Neural cell (in vitro differentiated cells): ENCODE measurements around the gene FRMD4A.

Experiments used
- EP300 ChIP-seq: fragments of 450-650 bp; conservative IDR thresholded peaks from 2 replicates; pipeline ENCODE4 v1.6.1; 2014; ENCODE audit warnings: antibody characterized with exemption, mild to moderate bottlenecking, moderate library complexity; ENCODE audit not compliant: poor library complexity, severe bottlenecking
- EZH2 ChIP-seq: fragments of 200-600, 300-800 bp; shearing (Covaris generic), sonication (generic); IDR thresholded peaks from 2 replicates; pipeline ENCODE4 v1.6.1; 2014; ENCODE audit warnings: antibody characterized with exemption, low read length, borderline replicate concordance, mild to moderate bottlenecking; ENCODE audit not compliant: insufficient read depth, poor library complexity, severe bottlenecking
- POLR2AphosphoS5 ChIP-seq: IDR thresholded peaks from 2 replicates; pipeline ENCODE4 v1.6.1; 2012
- RAD21 ChIP-seq: fragments of 450-650 bp; conservative IDR thresholded peaks from 2 replicates; pipeline ENCODE4 v1.6.1; 2014; ENCODE audit warnings: antibody characterized with exemption, mild to moderate bottlenecking, moderate library complexity
- TAF1 ChIP-seq: IDR thresholded peaks from 2 replicates; pipeline ENCODE4 v1.6.1; 2012; ENCODE audit warnings: low read depth
- TF ChIP-seq, protein P1 (sequence below): fragments of 450-650 bp; IDR thresholded peaks from 2 replicates; pipeline ENCODE4 v1.5.1; 2014; ENCODE audit warnings: antibody characterized with exemption, mild to moderate bottlenecking, moderate library complexity; ENCODE audit not compliant: poor library complexity, severe bottlenecking
- TF ChIP-seq, protein P2 (sequence below): IDR thresholded peaks from 2 replicates; pipeline ENCODE4 v1.6.1; 2012; ENCODE audit warnings: borderline replicate concordance

DNA sequence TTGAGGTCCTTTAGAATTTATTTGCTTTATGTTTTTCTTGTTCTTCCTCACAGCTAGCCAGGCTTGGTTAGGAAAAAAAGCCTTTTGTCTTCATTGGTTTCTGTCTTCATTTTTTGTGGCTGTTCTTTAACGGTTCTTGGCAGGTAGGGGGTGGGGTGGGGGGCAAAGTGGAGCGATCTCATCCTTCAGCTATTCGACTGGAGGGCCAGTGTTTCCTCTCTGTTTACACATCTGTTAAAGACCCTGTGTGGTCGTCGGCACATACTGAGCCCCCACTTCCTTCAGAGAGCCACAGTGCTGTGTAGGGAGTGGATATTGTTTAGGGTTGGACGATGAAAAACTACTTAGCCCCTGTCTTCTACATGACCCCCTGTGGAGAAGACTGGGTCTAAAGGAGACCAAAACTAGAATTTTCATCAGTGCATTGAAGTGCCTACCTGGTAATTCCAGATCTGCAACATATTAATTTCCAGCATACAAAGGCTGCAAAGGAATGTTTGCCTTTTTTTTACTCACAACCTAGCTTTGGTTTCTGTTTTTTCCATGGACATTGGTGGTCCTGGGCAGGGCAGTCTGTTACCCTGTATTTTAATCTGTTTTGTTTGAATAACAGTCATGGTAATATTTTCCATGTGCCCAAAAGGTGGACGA lies 714.9 kb downstream of the FRMD4A start:
- TF ChIP-seq POLR2AphosphoS5 = no peak
- TF ChIP-seq, protein P1, sequence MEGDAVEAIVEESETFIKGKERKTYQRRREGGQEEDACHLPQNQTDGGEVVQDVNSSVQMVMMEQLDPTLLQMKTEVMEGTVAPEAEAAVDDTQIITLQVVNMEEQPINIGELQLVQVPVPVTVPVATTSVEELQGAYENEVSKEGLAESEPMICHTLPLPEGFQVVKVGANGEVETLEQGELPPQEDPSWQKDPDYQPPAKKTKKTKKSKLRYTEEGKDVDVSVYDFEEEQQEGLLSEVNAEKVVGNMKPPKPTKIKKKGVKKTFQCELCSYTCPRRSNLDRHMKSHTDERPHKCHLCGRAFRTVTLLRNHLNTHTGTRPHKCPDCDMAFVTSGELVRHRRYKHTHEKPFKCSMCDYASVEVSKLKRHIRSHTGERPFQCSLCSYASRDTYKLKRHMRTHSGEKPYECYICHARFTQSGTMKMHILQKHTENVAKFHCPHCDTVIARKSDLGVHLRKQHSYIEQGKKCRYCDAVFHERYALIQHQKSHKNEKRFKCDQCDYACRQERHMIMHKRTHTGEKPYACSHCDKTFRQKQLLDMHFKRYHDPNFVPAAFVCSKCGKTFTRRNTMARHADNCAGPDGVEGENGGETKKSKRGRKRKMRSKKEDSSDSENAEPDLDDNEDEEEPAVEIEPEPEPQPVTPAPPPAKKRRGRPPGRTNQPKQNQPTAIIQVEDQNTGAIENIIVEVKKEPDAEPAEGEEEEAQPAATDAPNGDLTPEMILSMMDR = no peak
- no peak for TF ChIP-seq TAF1
- TF ChIP-seq EZH2 = no peak
- no peak for TF ChIP-seq EP300
- TF ChIP-seq, protein P2, sequence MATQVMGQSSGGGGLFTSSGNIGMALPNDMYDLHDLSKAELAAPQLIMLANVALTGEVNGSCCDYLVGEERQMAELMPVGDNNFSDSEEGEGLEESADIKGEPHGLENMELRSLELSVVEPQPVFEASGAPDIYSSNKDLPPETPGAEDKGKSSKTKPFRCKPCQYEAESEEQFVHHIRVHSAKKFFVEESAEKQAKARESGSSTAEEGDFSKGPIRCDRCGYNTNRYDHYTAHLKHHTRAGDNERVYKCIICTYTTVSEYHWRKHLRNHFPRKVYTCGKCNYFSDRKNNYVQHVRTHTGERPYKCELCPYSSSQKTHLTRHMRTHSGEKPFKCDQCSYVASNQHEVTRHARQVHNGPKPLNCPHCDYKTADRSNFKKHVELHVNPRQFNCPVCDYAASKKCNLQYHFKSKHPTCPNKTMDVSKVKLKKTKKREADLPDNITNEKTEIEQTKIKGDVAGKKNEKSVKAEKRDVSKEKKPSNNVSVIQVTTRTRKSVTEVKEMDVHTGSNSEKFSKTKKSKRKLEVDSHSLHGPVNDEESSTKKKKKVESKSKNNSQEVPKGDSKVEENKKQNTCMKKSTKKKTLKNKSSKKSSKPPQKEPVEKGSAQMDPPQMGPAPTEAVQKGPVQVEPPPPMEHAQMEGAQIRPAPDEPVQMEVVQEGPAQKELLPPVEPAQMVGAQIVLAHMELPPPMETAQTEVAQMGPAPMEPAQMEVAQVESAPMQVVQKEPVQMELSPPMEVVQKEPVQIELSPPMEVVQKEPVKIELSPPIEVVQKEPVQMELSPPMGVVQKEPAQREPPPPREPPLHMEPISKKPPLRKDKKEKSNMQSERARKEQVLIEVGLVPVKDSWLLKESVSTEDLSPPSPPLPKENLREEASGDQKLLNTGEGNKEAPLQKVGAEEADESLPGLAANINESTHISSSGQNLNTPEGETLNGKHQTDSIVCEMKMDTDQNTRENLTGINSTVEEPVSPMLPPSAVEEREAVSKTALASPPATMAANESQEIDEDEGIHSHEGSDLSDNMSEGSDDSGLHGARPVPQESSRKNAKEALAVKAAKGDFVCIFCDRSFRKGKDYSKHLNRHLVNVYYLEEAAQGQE = no peak
- TF ChIP-seq RAD21 = no peak
